ENCODE data around the gene RBM7.

The RBM7 gene

GRCh38 chr11:114449845-114450244, 49.4 kb downstream of the RBM7 start:
- DNase-seq = no peak

GRCh38 chr11:114452399-114452798, 51.9 kb downstream of the RBM7 start:
- no peak for DNase-seq

All from T1000 (cell line).